WTC11 (cell line): ENCODE measurements around the gene TMPRSS11F. TPM values are rescaled to one million over a fixed set of nuclear protein-coding genes. Genes with fewer than 3 reads are reported as not detected.

ENCODE experiments used
- ATAC-seq: fragments of 200-7000 bp; cut with Tn5 transposase; 2 replicates; pipeline ENCODE4 v1.10.0; 2021; ENCODE audit warnings: mild to moderate bottlenecking, moderate library complexity
- Bru-seq: library from RNA; stranded (reverse); fragments of 400-500 nt; gene quantifications from one replicate; lab custom pipeline; 2021; lab: Mats Ljungman, UMichigan
- CTCF ChIA-PET: fragments of 300-600 bp; sonication (Branson Sonifier 250); formaldehyde crosslinking; loops from one replicate; lab custom pipeline; 2021; ENCODE audit warnings: antibody characterized with exemption; lab: Charles Lee
- POLR2A ChIA-PET: fragments of 350-600 bp; sonication (Branson Sonifier 250); formaldehyde crosslinking; loops from one replicate; lab custom pipeline; 2021; ENCODE audit warnings: antibody characterized with exemption; lab: Charles Lee
- DNase-seq: peaks from one replicate; pipeline ENCODE4 v3.0.0; 2021; ENCODE audit warnings: low spot score
- H3K27ac Mint-ChIP-seq: 2 replicates; pipeline ENCODE4 v1.8.0; 2021; ENCODE audit warnings: mixed read lengths
- H3K27me3 Mint-ChIP-seq: 2 replicates; pipeline ENCODE4 v1.8.0; 2021; ENCODE audit warnings: low read depth, mild to moderate bottlenecking, moderate library complexity, mixed read lengths
- H3K36me3 Mint-ChIP-seq: 2 replicates; pipeline ENCODE4 v1.8.0; 2021; ENCODE audit warnings: mixed read lengths
- H3K4me1 Mint-ChIP-seq: 2 replicates; pipeline ENCODE4 v1.8.0; 2022; ENCODE audit warnings: mixed read lengths
- H3K4me3 Mint-ChIP-seq: 2 replicates; pipeline ENCODE4 v1.8.0; 2021; ENCODE audit warnings: mild to moderate bottlenecking, moderate library complexity, mixed read lengths
- H3K9me3 Mint-ChIP-seq: 2 replicates; pipeline ENCODE4 v1.8.0; 2021; ENCODE audit warnings: mixed read lengths
- CREB1 ChIP-seq: sonication (generic); formaldehyde crosslinking; IDR thresholded peaks from 2 replicates; pipeline ENCODE4 v1.8.0; 2023; ENCODE audit warnings: mild to moderate bottlenecking, missing genetic modification reagents
- ELF4 ChIP-seq: sonication (generic); formaldehyde crosslinking; IDR thresholded peaks from 2 replicates; pipeline ENCODE4 v1.8.1; 2022; ENCODE audit warnings: low read depth, mild to moderate bottlenecking, moderate library complexity, missing genetic modification reagents
- GABPB1 ChIP-seq: sonication (generic); formaldehyde crosslinking; IDR thresholded peaks from 2 replicates; pipeline ENCODE4 v1.8.1; 2023; ENCODE audit warnings: mild to moderate bottlenecking, missing genetic modification reagents
- JUN ChIP-seq: sonication (generic); formaldehyde crosslinking; IDR thresholded peaks from 2 replicates; pipeline ENCODE4 v1.8.0; 2023; ENCODE audit warnings: mild to moderate bottlenecking, missing genetic modification reagents
- NFATC4 ChIP-seq: fragments of 250-450 bp; sonication (Bioruptor Pico); IDR thresholded peaks from 2 replicates; pipeline ENCODE4 v1.9.0; 2021; ENCODE audit warnings: mild to moderate bottlenecking
- RORB ChIP-seq: fragments of 250-450 bp; sonication (Bioruptor Pico); IDR thresholded peaks from 2 replicates; pipeline ENCODE4 v1.9.0; 2021; ENCODE audit warnings: mild to moderate bottlenecking
- ZNF317 ChIP-seq: sonication (generic); formaldehyde crosslinking; IDR thresholded peaks from 2 replicates; pipeline ENCODE4 v1.8.1; 2023; ENCODE audit warnings: low read depth, mild to moderate bottlenecking, moderate library complexity, missing genetic modification reagents, borderline replicate concordance
- long read RNA-seq, 3 experiments: library from RNA in 1 of 3; library from capped mRNA in 1 of 3; library from polyadenylated mRNA in 1 of 3; unstranded in 2 of 3; stranded (forward) in 1 of 3; transcript quantifications; one replicate each; pipeline ENCODE4 v2.0.0, GENCODE V29; 2021
- total RNA-seq: library from RNA; stranded (reverse); gene quantifications from 3 replicates; pipeline ENCODE4 v1.2.3, GENCODE V29; 2021
- TF ChIP-seq, protein P1 (sequence below): sonication (generic); formaldehyde crosslinking; IDR thresholded peaks from 2 replicates; pipeline ENCODE4 v1.8.1; 2023; ENCODE audit warnings: mild to moderate bottlenecking, missing genetic modification reagents
- TF ChIP-seq, protein P2 (sequence below): sonication (generic); formaldehyde crosslinking; IDR thresholded peaks from 2 replicates; pipeline ENCODE4 v1.8.1; 2023; ENCODE audit warnings: mild to moderate bottlenecking, missing genetic modification reagents, borderline replicate concordance
- TF ChIP-seq, protein P3 (sequence below): sonication (generic); formaldehyde crosslinking; IDR thresholded peaks from 2 replicates; pipeline ENCODE4 v1.8.1; 2023; ENCODE audit warnings: mild to moderate bottlenecking, moderate library complexity, missing genetic modification reagents
- TF ChIP-seq, protein P4 (sequence below): sonication (generic); formaldehyde crosslinking; conservative IDR thresholded peaks from 2 replicates; pipeline ENCODE4 v1.8.1; 2023; ENCODE audit warnings: mild to moderate bottlenecking, low read depth, missing genetic modification reagents, moderate library complexity
- TF ChIP-seq, protein P5 (sequence below): sonication (generic); formaldehyde crosslinking; IDR thresholded peaks from 2 replicates; pipeline ENCODE4 v1.8.1; 2022; ENCODE audit warnings: low read depth, mild to moderate bottlenecking, moderate library complexity, missing genetic modification reagents, borderline replicate concordance

Gene TMPRSS11F
- total RNA-seq = not detected in 3 replicates
- Bru-seq, nascent RNA = percentile 12 among the genes with signal in this experiment
- long read RNA-seq, experiment 1 = 0 reads
- long read RNA-seq, experiment 2 = 0 reads
- long read RNA-seq, experiment 3 = 0 reads

DNA sequence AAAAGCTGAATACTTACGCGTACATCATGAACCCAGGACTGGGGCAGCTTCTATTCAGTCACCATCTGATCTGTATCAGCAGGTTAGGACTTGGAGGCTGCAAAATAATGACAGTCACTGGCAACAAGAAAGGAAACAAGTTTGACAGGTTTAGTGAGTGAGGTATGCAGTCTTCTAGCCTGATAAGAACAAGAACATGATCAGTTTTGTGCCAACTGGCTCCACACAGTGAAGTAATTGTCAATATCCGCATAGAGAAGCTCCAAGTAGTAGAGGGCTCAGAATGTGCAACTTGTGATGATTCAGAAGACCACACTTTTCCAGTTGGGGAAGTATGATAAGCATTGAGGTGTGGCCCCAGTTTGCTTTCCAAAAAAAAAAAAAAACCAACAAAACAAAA, at the start of gene TMPRSS11F:
Gene TMPRSS11F, minus strand, starts transcription at position 77 of the 400 bp plus-strand sequence. Its CDS starts 49 bp downstream, at position 28.
- peak; percentile 67 for ATAC-seq
- Mint-ChIP-seq H3K27ac (0 out of 2 replicates have a peak within 1 kb of the TSS, but pooled peaks have one; percentile 15), H3K27me3 (no peaks in the 10 kb centered on the region), H3K4me3 (no peak within 1 kb of the TSS), H3K36me3 (peaks cover 13% of the 10 kb centered on the region), H3K9me3 (peaks cover 19% of the 10 kb centered on the region), H3K4me1 (peaks cover 18% of the 10 kb centered on the region)
- TF ChIP-seq, protein P1, sequence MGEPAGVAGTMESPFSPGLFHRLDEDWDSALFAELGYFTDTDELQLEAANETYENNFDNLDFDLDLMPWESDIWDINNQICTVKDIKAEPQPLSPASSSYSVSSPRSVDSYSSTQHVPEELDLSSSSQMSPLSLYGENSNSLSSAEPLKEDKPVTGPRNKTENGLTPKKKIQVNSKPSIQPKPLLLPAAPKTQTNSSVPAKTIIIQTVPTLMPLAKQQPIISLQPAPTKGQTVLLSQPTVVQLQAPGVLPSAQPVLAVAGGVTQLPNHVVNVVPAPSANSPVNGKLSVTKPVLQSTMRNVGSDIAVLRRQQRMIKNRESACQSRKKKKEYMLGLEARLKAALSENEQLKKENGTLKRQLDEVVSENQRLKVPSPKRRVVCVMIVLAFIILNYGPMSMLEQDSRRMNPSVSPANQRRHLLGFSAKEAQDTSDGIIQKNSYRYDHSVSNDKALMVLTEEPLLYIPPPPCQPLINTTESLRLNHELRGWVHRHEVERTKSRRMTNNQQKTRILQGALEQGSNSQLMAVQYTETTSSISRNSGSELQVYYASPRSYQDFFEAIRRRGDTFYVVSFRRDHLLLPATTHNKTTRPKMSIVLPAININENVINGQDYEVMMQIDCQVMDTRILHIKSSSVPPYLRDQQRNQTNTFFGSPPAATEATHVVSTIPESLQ (CRISPR knock-in tag) = no peak
- ChIA-PET CTCF (no interaction called here), POLR2A (no interaction called here)
- no peak for DNase-seq

DNA sequence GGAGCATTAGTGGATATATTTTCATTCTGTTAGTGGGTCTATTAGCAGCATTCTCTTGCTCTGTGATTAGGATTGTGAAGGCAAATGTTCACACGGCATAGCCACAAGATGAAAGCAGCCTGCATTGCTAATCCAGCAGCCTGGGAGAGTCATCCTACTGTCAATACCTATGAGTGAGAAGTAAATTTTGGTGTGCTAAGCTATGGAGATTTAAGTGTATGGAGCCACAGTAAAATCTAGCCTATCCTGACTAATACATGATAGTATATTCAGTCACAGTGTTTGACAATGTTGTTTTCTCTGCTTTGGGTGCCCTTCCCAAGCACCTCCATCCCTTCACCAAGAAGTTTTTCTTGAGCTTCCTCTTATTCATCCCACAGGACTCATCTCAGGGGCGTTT, 47.2 kb upstream of the TMPRSS11F start:
- DNase-seq (no peak), ATAC-seq (peak; percentile 32; the same call in 1 of the 2 replicates)
- Mint-ChIP-seq H3K27ac (no peak overlapping the region), H3K36me3 (peaks cover 28% of the 10 kb centered on the region), H3K4me1 (no peaks in the 10 kb centered on the region), H3K4me3 (no peak overlapping the region), H3K27me3 (no peaks in the 10 kb centered on the region), H3K9me3 (peaks cover 28% of the 10 kb centered on the region)
- ChIA-PET POLR2A (no interaction called here), CTCF (interaction anchor here (1.0 to 1.9 kb wide), 2 partner anchors 11 to 189 kb away, joined by 3 to 5 read pairs; no protein-coding TSS in a partner anchor)
- TF ChIP-seq GABPB1 (CRISPR knock-in tag) = no peak
- TF ChIP-seq CREB1 = no peak
- TF ChIP-seq, protein P2, sequence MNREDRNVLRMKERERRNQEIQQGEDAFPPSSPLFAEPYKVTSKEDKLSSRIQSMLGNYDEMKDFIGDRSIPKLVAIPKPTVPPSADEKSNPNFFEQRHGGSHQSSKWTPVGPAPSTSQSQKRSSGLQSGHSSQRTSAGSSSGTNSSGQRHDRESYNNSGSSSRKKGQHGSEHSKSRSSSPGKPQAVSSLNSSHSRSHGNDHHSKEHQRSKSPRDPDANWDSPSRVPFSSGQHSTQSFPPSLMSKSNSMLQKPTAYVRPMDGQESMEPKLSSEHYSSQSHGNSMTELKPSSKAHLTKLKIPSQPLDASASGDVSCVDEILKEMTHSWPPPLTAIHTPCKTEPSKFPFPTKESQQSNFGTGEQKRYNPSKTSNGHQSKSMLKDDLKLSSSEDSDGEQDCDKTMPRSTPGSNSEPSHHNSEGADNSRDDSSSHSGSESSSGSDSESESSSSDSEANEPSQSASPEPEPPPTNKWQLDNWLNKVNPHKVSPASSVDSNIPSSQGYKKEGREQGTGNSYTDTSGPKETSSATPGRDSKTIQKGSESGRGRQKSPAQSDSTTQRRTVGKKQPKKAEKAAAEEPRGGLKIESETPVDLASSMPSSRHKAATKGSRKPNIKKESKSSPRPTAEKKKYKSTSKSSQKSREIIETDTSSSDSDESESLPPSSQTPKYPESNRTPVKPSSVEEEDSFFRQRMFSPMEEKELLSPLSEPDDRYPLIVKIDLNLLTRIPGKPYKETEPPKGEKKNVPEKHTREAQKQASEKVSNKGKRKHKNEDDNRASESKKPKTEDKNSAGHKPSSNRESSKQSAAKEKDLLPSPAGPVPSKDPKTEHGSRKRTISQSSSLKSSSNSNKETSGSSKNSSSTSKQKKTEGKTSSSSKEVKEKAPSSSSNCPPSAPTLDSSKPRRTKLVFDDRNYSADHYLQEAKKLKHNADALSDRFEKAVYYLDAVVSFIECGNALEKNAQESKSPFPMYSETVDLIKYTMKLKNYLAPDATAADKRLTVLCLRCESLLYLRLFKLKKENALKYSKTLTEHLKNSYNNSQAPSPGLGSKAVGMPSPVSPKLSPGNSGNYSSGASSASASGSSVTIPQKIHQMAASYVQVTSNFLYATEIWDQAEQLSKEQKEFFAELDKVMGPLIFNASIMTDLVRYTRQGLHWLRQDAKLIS (CRISPR knock-in tag) = no peak
- no peak for TF ChIP-seq NFATC4 (CRISPR knock-in tag)
- TF ChIP-seq, protein P3, sequence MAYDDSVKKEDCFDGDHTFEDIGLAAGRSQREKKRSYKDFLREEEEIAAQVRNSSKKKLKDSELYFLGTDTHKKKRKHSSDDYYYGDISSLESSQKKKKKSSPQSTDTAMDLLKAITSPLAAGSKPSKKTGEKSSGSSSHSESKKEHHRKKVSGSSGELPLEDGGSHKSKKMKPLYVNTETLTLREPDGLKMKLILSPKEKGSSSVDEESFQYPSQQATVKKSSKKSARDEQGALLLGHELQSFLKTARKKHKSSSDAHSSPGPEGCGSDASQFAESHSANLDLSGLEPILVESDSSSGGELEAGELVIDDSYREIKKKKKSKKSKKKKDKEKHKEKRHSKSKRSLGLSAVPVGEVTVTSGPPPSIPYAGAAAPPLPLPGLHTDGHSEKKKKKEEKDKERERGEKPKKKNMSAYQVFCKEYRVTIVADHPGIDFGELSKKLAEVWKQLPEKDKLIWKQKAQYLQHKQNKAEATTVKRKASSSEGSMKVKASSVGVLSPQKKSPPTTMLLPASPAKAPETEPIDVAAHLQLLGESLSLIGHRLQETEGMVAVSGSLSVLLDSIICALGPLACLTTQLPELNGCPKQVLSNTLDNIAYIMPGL (CRISPR knock-in tag) = no peak
- no peak for TF ChIP-seq JUN (CRISPR knock-in tag)
- TF ChIP-seq, protein P4, sequence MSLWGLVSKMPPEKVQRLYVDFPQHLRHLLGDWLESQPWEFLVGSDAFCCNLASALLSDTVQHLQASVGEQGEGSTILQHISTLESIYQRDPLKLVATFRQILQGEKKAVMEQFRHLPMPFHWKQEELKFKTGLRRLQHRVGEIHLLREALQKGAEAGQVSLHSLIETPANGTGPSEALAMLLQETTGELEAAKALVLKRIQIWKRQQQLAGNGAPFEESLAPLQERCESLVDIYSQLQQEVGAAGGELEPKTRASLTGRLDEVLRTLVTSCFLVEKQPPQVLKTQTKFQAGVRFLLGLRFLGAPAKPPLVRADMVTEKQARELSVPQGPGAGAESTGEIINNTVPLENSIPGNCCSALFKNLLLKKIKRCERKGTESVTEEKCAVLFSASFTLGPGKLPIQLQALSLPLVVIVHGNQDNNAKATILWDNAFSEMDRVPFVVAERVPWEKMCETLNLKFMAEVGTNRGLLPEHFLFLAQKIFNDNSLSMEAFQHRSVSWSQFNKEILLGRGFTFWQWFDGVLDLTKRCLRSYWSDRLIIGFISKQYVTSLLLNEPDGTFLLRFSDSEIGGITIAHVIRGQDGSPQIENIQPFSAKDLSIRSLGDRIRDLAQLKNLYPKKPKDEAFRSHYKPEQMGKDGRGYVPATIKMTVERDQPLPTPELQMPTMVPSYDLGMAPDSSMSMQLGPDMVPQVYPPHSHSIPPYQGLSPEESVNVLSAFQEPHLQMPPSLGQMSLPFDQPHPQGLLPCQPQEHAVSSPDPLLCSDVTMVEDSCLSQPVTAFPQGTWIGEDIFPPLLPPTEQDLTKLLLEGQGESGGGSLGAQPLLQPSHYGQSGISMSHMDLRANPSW = no peak
- TF ChIP-seq ZNF317 (CRISPR knock-in tag) = no peak
- no peak for TF ChIP-seq RORB (CRISPR knock-in tag)
- no peak for TF ChIP-seq ELF4 (CRISPR knock-in tag)
- TF ChIP-seq, protein P5, sequence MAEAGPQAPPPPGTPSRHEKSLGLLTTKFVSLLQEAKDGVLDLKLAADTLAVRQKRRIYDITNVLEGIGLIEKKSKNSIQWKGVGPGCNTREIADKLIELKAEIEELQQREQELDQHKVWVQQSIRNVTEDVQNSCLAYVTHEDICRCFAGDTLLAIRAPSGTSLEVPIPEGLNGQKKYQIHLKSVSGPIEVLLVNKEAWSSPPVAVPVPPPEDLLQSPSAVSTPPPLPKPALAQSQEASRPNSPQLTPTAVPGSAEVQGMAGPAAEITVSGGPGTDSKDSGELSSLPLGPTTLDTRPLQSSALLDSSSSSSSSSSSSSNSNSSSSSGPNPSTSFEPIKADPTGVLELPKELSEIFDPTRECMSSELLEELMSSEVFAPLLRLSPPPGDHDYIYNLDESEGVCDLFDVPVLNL (CRISPR knock-in tag) = no peak
